ENCODE data around the gene CDK11A. TPM values are rescaled to one million over a fixed set of nuclear protein-coding genes. Genes with fewer than 3 reads are reported as not detected.

The CDK11A gene
- total RNA-seq, 4 donors from 2014 or later = 36.1 to 71.1 (median 54.6) TPM

- Histone ChIP-seq H3K27me3 (no peaks in the 10 kb centered on the region), H3K27ac (no peak overlapping the region), H3K4me1 (peaks cover 0 to 13% (median 0%) of the 10 kb centered on the region in 4 donors), H3K4me3 (no peak overlapping the region), H3K9me3 (peaks cover 0 to 21% (median 2%) of the 10 kb centered on the region in 4 donors), H3K36me3 (peaks cover 0 to 83% (median 9%) of the 10 kb centered on the region in 3 donors)
- TF ChIP-seq POLR2A (IDR thresholded peaks at IDR 0.05) (no peak), EP300 (IDR thresholded peaks at IDR 0.05) (no peak)
- TF ChIP-seq, protein P1, sequence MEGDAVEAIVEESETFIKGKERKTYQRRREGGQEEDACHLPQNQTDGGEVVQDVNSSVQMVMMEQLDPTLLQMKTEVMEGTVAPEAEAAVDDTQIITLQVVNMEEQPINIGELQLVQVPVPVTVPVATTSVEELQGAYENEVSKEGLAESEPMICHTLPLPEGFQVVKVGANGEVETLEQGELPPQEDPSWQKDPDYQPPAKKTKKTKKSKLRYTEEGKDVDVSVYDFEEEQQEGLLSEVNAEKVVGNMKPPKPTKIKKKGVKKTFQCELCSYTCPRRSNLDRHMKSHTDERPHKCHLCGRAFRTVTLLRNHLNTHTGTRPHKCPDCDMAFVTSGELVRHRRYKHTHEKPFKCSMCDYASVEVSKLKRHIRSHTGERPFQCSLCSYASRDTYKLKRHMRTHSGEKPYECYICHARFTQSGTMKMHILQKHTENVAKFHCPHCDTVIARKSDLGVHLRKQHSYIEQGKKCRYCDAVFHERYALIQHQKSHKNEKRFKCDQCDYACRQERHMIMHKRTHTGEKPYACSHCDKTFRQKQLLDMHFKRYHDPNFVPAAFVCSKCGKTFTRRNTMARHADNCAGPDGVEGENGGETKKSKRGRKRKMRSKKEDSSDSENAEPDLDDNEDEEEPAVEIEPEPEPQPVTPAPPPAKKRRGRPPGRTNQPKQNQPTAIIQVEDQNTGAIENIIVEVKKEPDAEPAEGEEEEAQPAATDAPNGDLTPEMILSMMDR (IDR thresholded peaks at IDR 0.05) = no peak
- WGBS, 2 donors = 88 to 89% methylated on average over 7 of the region's 7 CpGs
- no peak for DNase-seq (ENCODE audit: low spot score in 2 of 2)
Observed at GRCh38 chr1:1768249-1768992, 44.3 kb upstream of the CDK11A start.

- WGBS, 2 donors = 90 to 93% methylated on average over 23 of the region's 23 CpGs
- Histone ChIP-seq H3K27ac (no peak overlapping the region), H3K27me3 (no peaks in the 10 kb centered on the region), H3K4me3 (no peak overlapping the region), H3K36me3 (peaks cover 0 to 86% (median 22%) of the 10 kb centered on the region in 3 donors), H3K9me3 (peaks cover 0 to 3% (median under 1%) of the 10 kb centered on the region in 4 donors), H3K4me1 (peaks cover 0 to 13% (median 0%) of the 10 kb centered on the region in 4 donors)
- TF ChIP-seq, protein P1 (IDR thresholded peaks at IDR 0.05) = no peak
- no peak for TF ChIP-seq POLR2A (IDR thresholded peaks at IDR 0.05)
- TF ChIP-seq EP300 (IDR thresholded peaks at IDR 0.05) = no peak
- DNase-seq (ENCODE audit: low spot score in 2 of 2) = no peak
Observed at GRCh38 chr1:1764876-1765470, 40.8 kb upstream of the CDK11A start.

GRCh38 chr1:1763657-1764621 lies 39.8 kb upstream of the CDK11A start:
- TF ChIP-seq, protein P1 (IDR thresholded peaks at IDR 0.05) = peak in 1 of 5 experiments; percentile 12
- TF ChIP-seq POLR2A (IDR thresholded peaks at IDR 0.05) (no peak), EP300 (IDR thresholded peaks at IDR 0.05) (peak in 1 of 2 donors; percentile 10)
- H3K36me3 ChIP-seq = peaks cover 0 to 88% (median 22%) of the 10 kb centered on the region in 3 donors
- H3K27me3 ChIP-seq = no peaks in the 10 kb centered on the region
- peak in 1 of 2 donors; percentile 30 for DNase-seq (ENCODE audit: low spot score in 2 of 2)
- H3K4me1 ChIP-seq = peaks cover 0 to 18% (median 0%) of the 10 kb centered on the region in 4 donors
- no peak overlapping the region for H3K27ac ChIP-seq
- no peaks in the 10 kb centered on the region for H3K9me3 ChIP-seq
- H3K4me3 ChIP-seq = no peak overlapping the region
- 76 to 87% methylated on average over 32 of the region's 32 CpGs for WGBS, 2 donors

GRCh38 chr1:1761504-1762376 lies 37.6 kb upstream of the CDK11A start:
- no peaks in the 10 kb centered on the region for H3K27me3 ChIP-seq
- WGBS, 2 donors = 93 to 95% methylated on average over 23 of the region's 23 CpGs
- no peak overlapping the region for H3K4me3 ChIP-seq
- peaks cover 0 to 87% (median 22%) of the 10 kb centered on the region in 3 donors for H3K36me3 ChIP-seq
- H3K9me3 ChIP-seq = no peaks in the 10 kb centered on the region
- TF ChIP-seq, protein P1 (IDR thresholded peaks at IDR 0.05) = no peak
- no peak for TF ChIP-seq EP300 (IDR thresholded peaks at IDR 0.05)
- H3K4me1 ChIP-seq = peaks cover 0 to 27% (median 2%) of the 10 kb centered on the region in 4 donors
- DNase-seq (ENCODE audit: low spot score in 2 of 2) = no peak
- H3K27ac ChIP-seq = no peak overlapping the region

Data from tibial nerve (tissue), 4 donors.